ENCODE measurements around the gene KLRB1.
"Not testable (repeated sequence)": the region's sequence is repeated elsewhere in the genome, so short reads cannot be mapped to it uniquely, and the experiment has no call there.

DNA sequence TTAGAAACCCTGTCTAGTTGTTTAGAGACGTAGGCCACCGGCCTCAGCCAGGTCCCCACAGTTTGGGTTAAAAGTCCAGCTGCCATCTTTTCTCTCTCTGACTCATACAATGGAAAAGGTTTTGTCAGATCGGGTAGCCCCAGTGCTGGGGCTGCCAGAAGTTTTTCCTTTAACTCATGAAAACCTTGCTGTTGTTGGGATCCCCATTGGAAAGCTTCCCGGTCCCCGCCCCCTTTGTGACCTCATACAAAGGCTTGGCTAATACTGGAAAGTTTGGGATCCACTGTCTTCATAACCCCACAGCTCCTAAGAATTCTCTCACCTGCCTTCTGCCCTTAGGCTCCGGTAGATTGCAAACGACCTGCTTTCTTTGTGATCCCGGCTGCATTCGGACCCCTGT, 40.6 kb downstream of the KLRB1 start:
- not testable (repeated sequence) for TF ChIP-seq POLR2A (IDR thresholded peaks at IDR 0.05; ENCODE audit: low read length); GATA1 (IDR thresholded peaks at IDR 0.05; ENCODE audit: low read depth, low read length)
